ENCODE results near the gene RANBP10. TPM values are rescaled to one million over a fixed set of nuclear protein-coding genes. Genes with fewer than 3 reads are reported as not detected.

RANBP10 gene
- polyA plus RNA-seq, 2 of the 4 experiments (the other 2 are of a cell fraction) = 7.5 to 9.8 TPM

- FAIRE-seq = no peak
- CTCF ChIA-PET = interaction anchor here (0.7 to 1.9 kb wide), 5 partner anchors 9 to 61 kb away, joined by 3 to 10 read pairs (median 4); no protein-coding TSS in a partner anchor
- peaks cover 40% of the 10 kb centered on the region for H3K4me1 ChIP-seq
- POLR2A ChIA-PET = no interaction called here
- H3K4me3 ChIP-seq = no peak overlapping the region
- ATAC-seq = no peak
- H3K27ac ChIP-seq = no peak overlapping the region
- no peak overlapping the region for H3K4me2 ChIP-seq
- 87% methylated on average over 10 of the region's 10 CpGs for WGBS (ENCODE audit: missing lambda C conversion rate)
- TF ChIP-seq HMGXB4 (CRISPR knock-in tag; IDR thresholded peaks at IDR 0.05; ENCODE audit: borderline replicate concordance) = no peak
- no peak for TF ChIP-seq EHF (CRISPR knock-in tag; IDR thresholded peaks at IDR 0.05)
- no peak for TF ChIP-seq HOXB13 (CRISPR knock-in tag; IDR thresholded peaks at IDR 0.05; ENCODE audit: low read depth)
- TF ChIP-seq EP300 (IDR thresholded peaks at IDR 0.05) = no peak
- TF ChIP-seq RFX5 (IDR thresholded peaks at IDR 0.05) = no peak
- no peak for TF ChIP-seq NPAS2 (CRISPR knock-in tag; IDR thresholded peaks at IDR 0.05; ENCODE audit: borderline replicate concordance)
- no peak for TF ChIP-seq ZNF302 (CRISPR knock-in tag; IDR thresholded peaks at IDR 0.05)
- TF ChIP-seq POLR2AphosphoS2 (conservative IDR thresholded peaks at IDR 0.05; ENCODE audit: low read length) = no peak
- TF ChIP-seq RNF2 (IDR thresholded peaks at IDR 0.05; ENCODE audit: borderline replicate concordance, low read depth) = no peak
- no peak for TF ChIP-seq ZFP36 (IDR thresholded peaks at IDR 0.05; ENCODE audit: borderline replicate concordance, partially characterized antibody)
- no peak for DNase-seq (ENCODE audit: low read depth in 1 of 2, low spot score in 1 of 2)
- no peaks in the 10 kb centered on the region for H3K9me3 ChIP-seq
These were observed 49.4 kb upstream of the RANBP10 start for GRCh38 chr16:67855789-67856188.

GRCh38 chr16:67853670-67854069 lies 47.3 kb upstream of the RANBP10 start:
- no peaks in the 10 kb centered on the region for H3K9me3 ChIP-seq
- H3K4me1 ChIP-seq = peaks cover 30% of the 10 kb centered on the region
- DNase-seq (ENCODE audit: low read depth in 1 of 2, low spot score in 1 of 2) = no peak
- no peak for ATAC-seq
- WGBS (ENCODE audit: missing lambda C conversion rate) = 98% methylated on average over 3 of the region's 3 CpGs
- FAIRE-seq = no peak
- no peak overlapping the region for H3K27ac ChIP-seq
- ChIA-PET POLR2A (no interaction called here), CTCF (interaction anchor here (1.7 to 4.3 kb wide), 3 partner anchors 17 to 37 kb away, joined by 5 to 21 read pairs (median 13); partner anchors contain the start of gene NRN1L)
- H3K4me3 ChIP-seq = no peak overlapping the region
- TF ChIP-seq BHLHE40 (IDR thresholded peaks at IDR 0.05; ENCODE audit: low read depth, low read length) = no peak
- TF ChIP-seq HOXA7 (CRISPR knock-in tag; IDR thresholded peaks at IDR 0.05) = no peak
- TF ChIP-seq PBX3 (IDR thresholded peaks at IDR 0.05) = no peak
- no peak for TF ChIP-seq SREBF2 (IDR thresholded peaks at IDR 0.05)
- TF ChIP-seq ATOH8 (CRISPR knock-in tag; IDR thresholded peaks at IDR 0.05; ENCODE audit: low read depth) = no peak
- no peak for TF ChIP-seq NPAS2 (CRISPR knock-in tag; IDR thresholded peaks at IDR 0.05; ENCODE audit: borderline replicate concordance)
- H3K4me2 ChIP-seq = no peak overlapping the region

- ChIA-PET POLR2A (no interaction called here), CTCF (interaction anchor here (0.9 to 3.5 kb wide), 6 partner anchors 9 to 301 kb away, joined by 3 to 17 read pairs (median 3); partner anchors contain the start of gene NRN1L)
- Histone ChIP-seq H3K4me3 (peak overlapping the region; percentile 93), H3K9me3 (no peaks in the 10 kb centered on the region), H3K4me2 (peak overlapping the region; percentile 98), H3K4me1 (peaks cover 35% of the 10 kb centered on the region), H3K27ac (peak overlapping the region; percentile 89 to 98)
- 93% methylated on average over 11 of the region's 11 CpGs for WGBS (ENCODE audit: missing lambda C conversion rate)
- FAIRE-seq (no peak), ATAC-seq (no peak), DNase-seq (ENCODE audit: low read depth in 1 of 2, low spot score in 1 of 2) (no peak)
- TF ChIP-seq NFE2L2 (conservative IDR thresholded peaks at IDR 0.05; ENCODE audit: low read length) (no peak), ESRRA (IDR thresholded peaks at IDR 0.05; ENCODE audit: borderline replicate concordance, low read length) (no peak), HES2 (IDR thresholded peaks at IDR 0.05) (no peak), HEYL (CRISPR knock-in tag; IDR thresholded peaks at IDR 0.05) (no peak), RAD21 (conservative IDR thresholded peaks at IDR 0.05 in 1 of 2, IDR thresholded peaks at IDR 0.05 in 1 of 2) (no peak), CBX8 (IDR thresholded peaks at IDR 0.05) (no peak), GATA3 (IDR thresholded peaks at IDR 0.05; ENCODE audit: borderline replicate concordance) (no peak), CTCF (IDR thresholded peaks at IDR 0.05) (no peak), USF2 (IDR thresholded peaks at IDR 0.05) (no peak), MYC (IDR thresholded peaks at IDR 0.05; ENCODE audit: borderline replicate concordance, low read length) (no peak), TP53 (CRISPR knock-in tag; IDR thresholded peaks at IDR 0.05) (no peak), CEBPB (IDR thresholded peaks at IDR 0.05) (no peak), MAZ (IDR thresholded peaks at IDR 0.05; ENCODE audit: borderline replicate concordance, low read depth, low read length) (no peak), EHF (CRISPR knock-in tag; IDR thresholded peaks at IDR 0.05) (no peak)
These were observed 41.8 kb upstream of the RANBP10 start for GRCh38 chr16:67848118-67848517.

Measured in A549 (cell line).